Skeletal muscle satellite cell (primary cell): ENCODE data around the gene NHLH2.
A peak's percentile ranks its signal among the peaks of the same experiment; 100 is the strongest.

Experiments used
- H3K27me3 ChIP-seq: 2 replicates; pipeline ENCODE4 v1.7.0; 2013; ENCODE audit warnings: low read length; ENCODE audit not compliant: control insufficient read depth, insufficient read depth
- H3K36me3 ChIP-seq: 2 replicates; pipeline ENCODE4 v1.7.0; 2013; ENCODE audit warnings: mild to moderate bottlenecking, control low read depth, low read length; ENCODE audit not compliant: insufficient read depth
- H3K4me1 ChIP-seq: 2 replicates; pipeline ENCODE4 v1.7.0; 2013; ENCODE audit warnings: low read length; ENCODE audit not compliant: control insufficient read depth, insufficient read depth
- H3K4me2 ChIP-seq: 2 replicates; pipeline ENCODE4 v1.7.0; 2013; ENCODE audit warnings: mild to moderate bottlenecking, low read length
- H3K4me3 ChIP-seq: 2 replicates; pipeline ENCODE4 v1.7.0; 2013; ENCODE audit warnings: low read length
- H3K9ac ChIP-seq: 2 replicates; pipeline ENCODE4 v1.7.0; 2013; ENCODE audit warnings: mild to moderate bottlenecking, low read depth, low read length, moderate library complexity
- H3K9me3 ChIP-seq: replicated peaks from 2 replicates; pipeline ENCODE4 v1.7.0; 2013; ENCODE audit warnings: mild to moderate bottlenecking, control low read depth, low read length

The NHLH2 gene

GRCh38 chr1:115867216-115867615 lies 26.3 kb upstream of the NHLH2 start:
- H3K4me3 ChIP-seq: no peak overlapping the region
- peaks cover 8% of the 10 kb centered on the region for H3K27me3 ChIP-seq
- no peak overlapping the region for H3K4me2 ChIP-seq
- H3K9ac ChIP-seq: no peak overlapping the region
- no peaks in the 10 kb centered on the region for H3K36me3 ChIP-seq
- H3K9me3 ChIP-seq: no peaks in the 10 kb centered on the region
- no peaks in the 10 kb centered on the region for H3K4me1 ChIP-seq

- H3K4me3 ChIP-seq: no peak overlapping the region
- no peak overlapping the region for H3K4me2 ChIP-seq
- no peaks in the 10 kb centered on the region for H3K9me3 ChIP-seq
- peaks cover 10% of the 10 kb centered on the region for H3K27me3 ChIP-seq
- H3K36me3 ChIP-seq: no peaks in the 10 kb centered on the region
- H3K9ac ChIP-seq: no peak overlapping the region
- H3K4me1 ChIP-seq: no peaks in the 10 kb centered on the region
These were observed 24.9 kb upstream of the NHLH2 start for GRCh38 chr1:115865704-115866380.

GRCh38 chr1:115862403-115862802 lies 21.5 kb upstream of the NHLH2 start:
- H3K27me3 ChIP-seq: peaks cover 30% of the 10 kb centered on the region
- H3K4me3 ChIP-seq: no peak overlapping the region
- H3K9ac ChIP-seq: no peak overlapping the region
- no peaks in the 10 kb centered on the region for H3K36me3 ChIP-seq
- no peaks in the 10 kb centered on the region for H3K9me3 ChIP-seq
- H3K4me1 ChIP-seq: no peaks in the 10 kb centered on the region
- no peak overlapping the region for H3K4me2 ChIP-seq

GRCh38 chr1:115854005-115854404 lies 13.1 kb upstream of the NHLH2 start:
- Histone ChIP-seq H3K9ac (no peak overlapping the region), H3K27me3 (peaks cover 46% of the 10 kb centered on the region), H3K4me1 (no peaks in the 10 kb centered on the region), H3K4me2 (no peak overlapping the region), H3K36me3 (no peaks in the 10 kb centered on the region), H3K4me3 (no peak overlapping the region), H3K9me3 (no peaks in the 10 kb centered on the region)

- H3K9ac ChIP-seq: no peak overlapping the region
- H3K36me3 ChIP-seq: no peaks in the 10 kb centered on the region
- peaks cover 48% of the 10 kb centered on the region for H3K27me3 ChIP-seq
- H3K4me3 ChIP-seq: no peak overlapping the region
- H3K4me2 ChIP-seq: no peak overlapping the region
- no peaks in the 10 kb centered on the region for H3K9me3 ChIP-seq
- H3K4me1 ChIP-seq: no peaks in the 10 kb centered on the region
These were observed 10.0 kb upstream of the NHLH2 start for GRCh38 chr1:115850937-115851336.

- H3K9ac ChIP-seq: no peak overlapping the region
- no peaks in the 10 kb centered on the region for H3K9me3 ChIP-seq
- H3K27me3 ChIP-seq: peaks cover 56% of the 10 kb centered on the region
- no peak overlapping the region for H3K4me3 ChIP-seq
- H3K4me2 ChIP-seq: no peak overlapping the region
- no peaks in the 10 kb centered on the region for H3K36me3 ChIP-seq
- H3K4me1 ChIP-seq: no peaks in the 10 kb centered on the region
These were observed 6.9 kb upstream of the NHLH2 start for GRCh38 chr1:115847787-115848186.

GRCh38 chr1:115842948-115843347 lies 2.0 kb upstream of the NHLH2 start:
- no peak overlapping the region for H3K4me2 ChIP-seq
- peaks cover 74% of the 10 kb centered on the region for H3K27me3 ChIP-seq
- no peaks in the 10 kb centered on the region for H3K9me3 ChIP-seq
- H3K4me1 ChIP-seq: peaks cover 17% of the 10 kb centered on the region
- H3K9ac ChIP-seq: no peak overlapping the region
- H3K36me3 ChIP-seq: no peaks in the 10 kb centered on the region
- no peak overlapping the region for H3K4me3 ChIP-seq

- Histone ChIP-seq H3K4me3 (peak overlapping the region; percentile 65), H3K4me2 (peak overlapping the region; percentile 84), H3K9me3 (no peaks in the 10 kb centered on the region), H3K4me1 (peaks cover 19% of the 10 kb centered on the region), H3K27me3 (peaks cover 93% of the 10 kb centered on the region), H3K36me3 (no peaks in the 10 kb centered on the region), H3K9ac (no peak overlapping the region)
These were observed 1.2 kb downstream of the NHLH2 start for GRCh38 chr1:115839679-115840237.

GRCh38 chr1:115839029-115839678 lies 1.8 kb downstream of the NHLH2 start:
- peak overlapping the region; percentile 65 for H3K4me3 ChIP-seq
- H3K4me2 ChIP-seq: peak overlapping the region; percentile 84
- no peaks in the 10 kb centered on the region for H3K9me3 ChIP-seq
- H3K4me1 ChIP-seq: peaks cover 19% of the 10 kb centered on the region
- H3K9ac ChIP-seq: peak overlapping the region; percentile 51
- H3K27me3 ChIP-seq: peaks cover 90% of the 10 kb centered on the region
- no peaks in the 10 kb centered on the region for H3K36me3 ChIP-seq

GRCh38 chr1:115838431-115839028 lies 2.4 kb downstream of the NHLH2 start:
- H3K4me2 ChIP-seq: peak overlapping the region; percentile 84
- peak overlapping the region; percentile 51 for H3K9ac ChIP-seq
- H3K4me3 ChIP-seq: peak overlapping the region; percentile 65
- H3K4me1 ChIP-seq: peaks cover 19% of the 10 kb centered on the region
- H3K36me3 ChIP-seq: no peaks in the 10 kb centered on the region
- peaks cover 87% of the 10 kb centered on the region for H3K27me3 ChIP-seq
- no peaks in the 10 kb centered on the region for H3K9me3 ChIP-seq

- peaks cover 19% of the 10 kb centered on the region for H3K4me1 ChIP-seq
- H3K4me3 ChIP-seq: peak overlapping the region; percentile 65
- H3K9ac ChIP-seq: no peak overlapping the region
- H3K27me3 ChIP-seq: peaks cover 83% of the 10 kb centered on the region
- H3K36me3 ChIP-seq: no peaks in the 10 kb centered on the region
- no peaks in the 10 kb centered on the region for H3K9me3 ChIP-seq
- peak overlapping the region; percentile 84 for H3K4me2 ChIP-seq
These were observed 3.0 kb downstream of the NHLH2 start for GRCh38 chr1:115837740-115838421.
